Endothelial cell of hepatic sinusoid (primary cell): ENCODE measurements around the gene SINHCAF.

Experiments used
- in situ Hi-C: cut with HindIII; loops from 2 replicates; pipeline ENCODE4 v1.10.0; 2017; ENCODE audit warnings: low sequenced_read_pairs

Gene SINHCAF

GRCh38 chr12:31235868-31236395 lies 90.0 kb downstream of the SINHCAF start:
- in situ Hi-C loops: no loop called here

GRCh38 chr12:31234955-31235867 lies 90.7 kb downstream of the SINHCAF start:
- in situ Hi-C loops: no loop called here

GRCh38 chr12:31234053-31234840 lies 91.7 kb downstream of the SINHCAF start:
- in situ Hi-C loops: no loop called here

- in situ Hi-C loops: no loop called here
Measured at GRCh38 chr12:31233061-31233730, 92.8 kb downstream of the SINHCAF start.

GRCh38 chr12:31232361-31232965 lies 93.5 kb downstream of the SINHCAF start:
- in situ Hi-C loops: no loop called here

- in situ Hi-C loops: no loop called here
Measured at GRCh38 chr12:31231611-31232360, 94.2 kb downstream of the SINHCAF start.
